ENCODE measurements around the gene WDFY2. TPM values are rescaled to one million over a fixed set of nuclear protein-coding genes. Genes with fewer than 3 reads are reported as not detected.

Gene WDFY2
- total and polyA plus RNA-seq, 10 of the 15 experiments (the other 5 are each of a cell fraction or from before 2014, with no cell fraction given) = 2.1 to 13.0 (median 8.1) TPM

DNA sequence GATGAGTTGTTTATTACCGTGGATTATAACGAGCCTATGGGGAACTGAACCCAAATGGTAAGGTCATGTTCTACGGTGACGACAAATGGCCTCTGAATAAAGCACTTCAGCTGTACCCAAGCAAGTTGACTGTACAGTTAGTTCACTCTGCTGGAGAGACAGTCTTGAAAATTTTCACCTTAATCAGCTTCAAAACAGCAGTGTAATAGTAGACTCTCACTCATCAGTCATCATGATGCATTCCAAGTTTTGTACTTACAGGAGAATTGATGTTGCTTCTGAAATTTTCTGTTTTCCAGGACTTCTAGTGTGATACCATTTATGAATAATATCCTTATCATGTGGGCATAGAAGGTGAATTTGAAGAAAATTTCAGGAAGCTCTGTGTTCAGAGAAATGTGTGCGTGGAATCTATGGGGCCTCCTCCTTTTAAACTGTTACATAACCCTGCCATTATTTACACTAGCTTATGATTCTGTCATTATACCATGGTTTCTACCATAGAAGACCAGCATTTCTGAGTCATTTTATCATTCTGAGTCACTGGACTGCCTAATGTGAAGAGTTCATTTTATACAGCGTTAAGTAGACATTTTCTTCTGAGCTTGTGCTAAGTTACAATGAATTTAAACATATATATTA lies 96.9 kb downstream of the WDFY2 start:
- BruUV-seq (replicated peaks) = no TSS peak
- H3K27me3 ChIP-seq (replicated peaks in 1 of 2; ENCODE audit: control insufficient read depth in 2 of 2, insufficient read depth in 2 of 2, low read length in 1 of 2) = no peaks in the 10 kb centered on the region
- H3K9me3 ChIP-seq (replicated peaks; ENCODE audit: control insufficient read depth, insufficient read depth, low read length) = no peaks in the 10 kb centered on the region
- no peak overlapping the region for H3K4me2 ChIP-seq (ENCODE audit: control insufficient read depth, insufficient read depth)
- no peak overlapping the region for H3K4me3 ChIP-seq
- ChIA-PET CTCF (interaction anchor here (1.2 kb wide), 1 partner anchor 246 kb away, joined by 4 read pairs; no protein-coding TSS in a partner anchor), POLR2A (interaction anchor here (0.5 to 0.8 kb wide), 2 partner anchors 17 to 236 kb away, joined by 3 to 6 read pairs; no protein-coding TSS in a partner anchor), SMC1A (ENCODE audit: uncharacterized antibody, unreplicated experiment) (interaction anchor here (1.1 to 1.7 kb wide), 5 partner anchors 16 to 68 kb away, joined by 3 to 6 read pairs (median 3); no protein-coding TSS in a partner anchor), RAD21 (ENCODE audit: unreplicated experiment) (interaction anchor here (0.9 to 1.1 kb wide), 2 partner anchors 67 to 228 kb away, joined by 3 to 4 read pairs; partner anchors contain the start of gene INTS6)
- WGBS (ENCODE audit: insufficient coverage, insufficient replicate concordance, low lambda C conversion rate, missing lambda C conversion rate) = 90% methylated on average over 6 of the region's 6 CpGs
- no peaks in the 10 kb centered on the region for H3K79me2 ChIP-seq (ENCODE audit: control insufficient read depth, insufficient read depth, low read length)
- DNase-seq (ENCODE audit: low read depth, low spot score) (no peak), ATAC-seq (peak; percentile 71), FAIRE-seq (no peak)
- no peaks in the 10 kb centered on the region for H4K20me1 ChIP-seq (ENCODE audit: control insufficient read depth, insufficient read depth)
- no peak overlapping the region for H3K9ac ChIP-seq (ENCODE audit: control insufficient read depth, insufficient read depth, low read length)
- no peak overlapping the region for H3K27ac ChIP-seq (ENCODE audit: control insufficient read depth, insufficient read depth)
- H2AFZ ChIP-seq (ENCODE audit: control insufficient read depth, low read depth, low read length) = no peak overlapping the region
- H3K4me1 ChIP-seq (ENCODE audit: control insufficient read depth, insufficient read depth, low read length) = no peaks in the 10 kb centered on the region
- in situ Hi-C loops (cut with MboI) (no loop called here), intact Hi-C loops (cut with micrococcal nuclease; ENCODE audit: unreplicated experiment) (no loop called here)
- no peaks in the 10 kb centered on the region; a peak in 1 of 4 replicates for H3K36me3 ChIP-seq (ENCODE audit: control insufficient read depth in 2 of 2, insufficient read depth in 2 of 2, low read length in 1 of 2)
- peak; percentile 55; the same call in 1 of the 2 replicates for TF ChIP-seq RUNX3 (IDR thresholded peaks at IDR 0.05; ENCODE audit: low read length)
- TF ChIP-seq JUNB (IDR thresholded peaks at IDR 0.05) = peak; percentile 96
- no peak for TF ChIP-seq ATF7 (IDR thresholded peaks at IDR 0.05; ENCODE audit: low read depth)
- no peak for TF ChIP-seq SIN3A (IDR thresholded peaks at IDR 0.05; ENCODE audit: low read depth, low read length)
- no peak for TF ChIP-seq GABPA (IDR thresholded peaks at IDR 0.05; ENCODE audit: low read depth)
- no peak for TF ChIP-seq MEF2A (IDR thresholded peaks at IDR 0.05; ENCODE audit: insufficient read depth, low read depth, low read length)
- TF ChIP-seq IKZF1 (conservative IDR thresholded peaks at IDR 0.05) = no peak
- TF ChIP-seq, protein P1, sequence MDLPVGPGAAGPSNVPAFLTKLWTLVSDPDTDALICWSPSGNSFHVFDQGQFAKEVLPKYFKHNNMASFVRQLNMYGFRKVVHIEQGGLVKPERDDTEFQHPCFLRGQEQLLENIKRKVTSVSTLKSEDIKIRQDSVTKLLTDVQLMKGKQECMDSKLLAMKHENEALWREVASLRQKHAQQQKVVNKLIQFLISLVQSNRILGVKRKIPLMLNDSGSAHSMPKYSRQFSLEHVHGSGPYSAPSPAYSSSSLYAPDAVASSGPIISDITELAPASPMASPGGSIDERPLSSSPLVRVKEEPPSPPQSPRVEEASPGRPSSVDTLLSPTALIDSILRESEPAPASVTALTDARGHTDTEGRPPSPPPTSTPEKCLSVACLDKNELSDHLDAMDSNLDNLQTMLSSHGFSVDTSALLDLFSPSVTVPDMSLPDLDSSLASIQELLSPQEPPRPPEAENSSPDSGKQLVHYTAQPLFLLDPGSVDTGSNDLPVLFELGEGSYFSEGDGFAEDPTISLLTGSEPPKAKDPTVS (IDR thresholded peaks at IDR 0.05; ENCODE audit: low read depth, low read length) = no peak
- TF ChIP-seq FOXM1 (IDR thresholded peaks at IDR 0.05; ENCODE audit: low read depth, low read length) = no peak
- TF ChIP-seq, protein P2, sequence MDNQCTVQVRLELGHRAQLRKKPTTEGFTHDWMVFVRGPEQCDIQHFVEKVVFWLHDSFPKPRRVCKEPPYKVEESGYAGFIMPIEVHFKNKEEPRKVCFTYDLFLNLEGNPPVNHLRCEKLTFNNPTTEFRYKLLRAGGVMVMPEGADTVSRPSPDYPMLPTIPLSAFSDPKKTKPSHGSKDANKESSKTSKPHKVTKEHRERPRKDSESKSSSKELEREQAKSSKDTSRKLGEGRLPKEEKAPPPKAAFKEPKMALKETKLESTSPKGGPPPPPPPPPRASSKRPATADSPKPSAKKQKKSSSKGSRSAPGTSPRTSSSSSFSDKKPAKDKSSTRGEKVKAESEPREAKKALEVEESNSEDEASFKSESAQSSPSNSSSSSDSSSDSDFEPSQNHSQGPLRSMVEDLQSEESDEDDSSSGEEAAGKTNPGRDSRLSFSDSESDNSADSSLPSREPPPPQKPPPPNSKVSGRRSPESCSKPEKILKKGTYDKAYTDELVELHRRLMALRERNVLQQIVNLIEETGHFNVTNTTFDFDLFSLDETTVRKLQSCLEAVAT (IDR thresholded peaks at IDR 0.05) = no peak
- TF ChIP-seq, protein P3, sequence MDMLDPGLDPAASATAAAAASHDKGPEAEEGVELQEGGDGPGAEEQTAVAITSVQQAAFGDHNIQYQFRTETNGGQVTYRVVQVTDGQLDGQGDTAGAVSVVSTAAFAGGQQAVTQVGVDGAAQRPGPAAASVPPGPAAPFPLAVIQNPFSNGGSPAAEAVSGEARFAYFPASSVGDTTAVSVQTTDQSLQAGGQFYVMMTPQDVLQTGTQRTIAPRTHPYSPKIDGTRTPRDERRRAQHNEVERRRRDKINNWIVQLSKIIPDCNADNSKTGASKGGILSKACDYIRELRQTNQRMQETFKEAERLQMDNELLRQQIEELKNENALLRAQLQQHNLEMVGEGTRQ (IDR thresholded peaks at IDR 0.05; ENCODE audit: borderline replicate concordance, low read depth, low read length) = no peak
- TF ChIP-seq CREB1 (IDR thresholded peaks at IDR 0.05; ENCODE audit: low read depth) = peak; percentile 23; the same call in 1 of the 2 replicates
- no peak for TF ChIP-seq BACH1 (IDR thresholded peaks at IDR 0.05; ENCODE audit: borderline replicate concordance)
- peak; percentile 43; the same call in 1 of the 2 replicates for TF ChIP-seq YY1 (IDR thresholded peaks at IDR 0.05; ENCODE audit: low read depth, low read length)
- no peak for TF ChIP-seq STAT3 (IDR thresholded peaks at IDR 0.05; ENCODE audit: low read depth, low read length)
- TF ChIP-seq, protein P4, sequence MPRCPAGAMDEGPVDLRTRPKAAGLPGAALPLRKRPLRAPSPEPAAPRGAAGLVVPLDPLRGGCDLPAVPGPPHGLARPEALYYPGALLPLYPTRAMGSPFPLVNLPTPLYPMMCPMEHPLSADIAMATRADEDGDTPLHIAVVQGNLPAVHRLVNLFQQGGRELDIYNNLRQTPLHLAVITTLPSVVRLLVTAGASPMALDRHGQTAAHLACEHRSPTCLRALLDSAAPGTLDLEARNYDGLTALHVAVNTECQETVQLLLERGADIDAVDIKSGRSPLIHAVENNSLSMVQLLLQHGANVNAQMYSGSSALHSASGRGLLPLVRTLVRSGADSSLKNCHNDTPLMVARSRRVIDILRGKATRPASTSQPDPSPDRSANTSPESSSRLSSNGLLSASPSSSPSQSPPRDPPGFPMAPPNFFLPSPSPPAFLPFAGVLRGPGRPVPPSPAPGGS (IDR thresholded peaks at IDR 0.05; ENCODE audit: borderline replicate concordance, insufficient read depth, low read depth, low read length, poor library complexity, severe bottlenecking) = no peak
- TF ChIP-seq, protein P5, sequence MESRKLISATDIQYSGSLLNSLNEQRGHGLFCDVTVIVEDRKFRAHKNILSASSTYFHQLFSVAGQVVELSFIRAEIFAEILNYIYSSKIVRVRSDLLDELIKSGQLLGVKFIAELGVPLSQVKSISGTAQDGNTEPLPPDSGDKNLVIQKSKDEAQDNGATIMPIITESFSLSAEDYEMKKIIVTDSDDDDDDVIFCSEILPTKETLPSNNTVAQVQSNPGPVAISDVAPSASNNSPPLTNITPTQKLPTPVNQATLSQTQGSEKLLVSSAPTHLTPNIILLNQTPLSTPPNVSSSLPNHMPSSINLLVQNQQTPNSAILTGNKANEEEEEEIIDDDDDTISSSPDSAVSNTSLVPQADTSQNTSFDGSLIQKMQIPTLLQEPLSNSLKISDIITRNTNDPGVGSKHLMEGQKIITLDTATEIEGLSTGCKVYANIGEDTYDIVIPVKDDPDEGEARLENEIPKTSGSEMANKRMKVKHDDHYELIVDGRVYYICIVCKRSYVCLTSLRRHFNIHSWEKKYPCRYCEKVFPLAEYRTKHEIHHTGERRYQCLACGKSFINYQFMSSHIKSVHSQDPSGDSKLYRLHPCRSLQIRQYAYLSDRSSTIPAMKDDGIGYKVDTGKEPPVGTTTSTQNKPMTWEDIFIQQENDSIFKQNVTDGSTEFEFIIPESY (IDR thresholded peaks at IDR 0.05) = no peak
- TF ChIP-seq NR2F1 (conservative IDR thresholded peaks at IDR 0.05) = no peak

All from GM12878 (cell line).